Fibroblast of peridontal ligament (primary cell): ENCODE data around the gene GRIN2D.
A peak's percentile ranks its signal among the peaks of the same experiment; 100 is the strongest.

Source experiments
- DNase-seq: peaks from one replicate; pipeline ENCODE4 v3.0.0-alpha.2; 2010; ENCODE audit errors: extremely low read depth

The GRIN2D gene

DNA sequence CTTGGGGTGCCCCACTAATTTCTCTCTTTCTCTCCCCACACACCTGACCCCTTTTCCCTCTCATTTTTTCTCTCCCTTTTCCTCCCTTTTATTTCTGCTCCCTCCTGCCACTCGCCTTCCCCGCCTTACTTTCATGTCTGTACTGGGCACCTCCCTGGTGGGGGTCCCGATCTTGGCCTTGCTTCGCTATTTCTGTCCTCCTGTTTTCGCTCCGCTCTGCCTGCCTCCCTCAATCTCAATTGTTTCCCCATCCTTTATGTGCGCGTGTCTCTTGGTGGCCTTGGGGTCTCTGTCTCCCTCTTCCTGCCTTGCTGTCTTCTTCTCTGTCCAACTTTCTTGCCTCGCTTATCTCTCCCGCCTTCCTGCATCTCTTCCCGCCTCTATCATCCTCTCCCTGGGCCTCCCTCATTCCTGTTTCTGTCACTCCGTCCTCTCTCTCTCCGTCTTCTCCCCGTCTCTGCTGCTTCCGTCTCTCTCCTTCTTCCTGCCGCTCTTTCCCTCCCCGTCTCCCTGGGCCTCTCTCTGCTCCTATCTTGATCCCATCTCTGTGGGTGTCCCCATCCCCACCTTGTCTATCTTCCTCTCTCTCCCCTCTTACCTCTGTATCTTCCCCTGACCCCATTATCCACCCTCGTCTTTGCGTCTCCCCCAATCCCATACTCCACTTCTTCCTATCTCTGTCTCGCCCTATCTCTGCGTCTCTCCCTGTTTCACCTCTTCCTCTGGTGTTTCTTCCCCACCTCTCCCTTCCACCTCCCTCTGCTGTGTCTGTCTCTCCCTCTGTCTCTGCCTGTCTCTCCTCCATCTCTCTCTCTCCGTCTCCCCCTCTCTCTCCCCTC, 4.0 kb downstream of the GRIN2D start:
- DNase-seq, result no peak

DNA sequence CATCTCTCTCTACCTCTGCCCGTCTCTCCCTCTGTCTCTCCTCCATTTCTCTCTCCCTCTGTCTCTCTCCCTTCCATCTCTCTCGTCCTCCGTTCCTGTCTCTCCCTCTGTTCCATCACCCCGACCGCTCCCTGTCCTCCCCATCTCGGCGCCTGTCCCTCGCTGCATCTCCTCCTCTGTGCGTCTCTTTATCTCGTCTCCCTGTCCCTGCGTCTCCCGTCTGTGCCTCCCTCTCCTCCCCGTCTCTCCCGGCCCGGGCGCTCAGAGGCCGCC, 4.6 kb downstream of the GRIN2D start:
- DNase-seq, result no peak

DNA sequence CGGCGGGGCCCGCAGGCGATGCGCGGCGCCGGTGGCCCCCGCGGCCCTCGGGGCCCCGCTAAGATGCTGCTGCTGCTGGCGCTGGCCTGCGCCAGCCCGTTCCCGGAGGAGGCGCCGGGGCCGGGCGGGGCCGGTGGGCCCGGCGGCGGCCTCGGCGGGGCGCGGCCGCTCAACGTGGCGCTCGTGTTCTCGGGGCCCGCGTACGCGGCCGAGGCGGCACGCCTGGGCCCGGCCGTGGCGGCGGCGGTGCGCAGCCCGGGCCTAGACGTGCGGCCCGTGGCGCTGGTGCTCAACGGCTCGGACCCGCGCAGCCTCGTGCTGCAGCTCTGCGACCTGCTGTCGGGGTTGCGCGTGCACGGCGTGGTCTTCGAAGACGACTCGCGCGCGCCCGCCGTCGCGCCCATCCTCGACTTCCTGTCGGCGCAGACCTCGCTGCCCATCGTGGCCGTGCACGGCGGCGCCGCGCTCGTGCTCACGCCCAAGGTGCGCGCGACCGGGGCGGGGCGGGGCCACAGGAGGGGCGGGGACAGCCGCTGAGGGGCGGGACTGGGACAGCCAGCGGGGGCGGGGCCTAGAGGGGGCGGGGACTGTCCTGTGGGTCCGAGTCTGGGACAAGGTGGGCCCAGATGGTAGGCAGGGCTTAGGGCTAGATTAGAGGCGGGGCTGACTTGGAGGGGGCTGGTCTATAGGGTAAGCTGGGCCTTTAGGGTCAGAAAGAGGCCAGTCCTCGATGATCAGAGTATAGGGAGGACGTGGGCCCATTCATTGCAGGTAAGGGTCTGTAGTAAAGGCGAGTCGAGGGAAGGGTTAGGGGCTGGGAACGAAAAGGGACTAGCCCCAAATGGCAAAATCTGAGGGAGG, 5.1 kb downstream of the GRIN2D start:
- DNase-seq, result peak; percentile 54

DNA sequence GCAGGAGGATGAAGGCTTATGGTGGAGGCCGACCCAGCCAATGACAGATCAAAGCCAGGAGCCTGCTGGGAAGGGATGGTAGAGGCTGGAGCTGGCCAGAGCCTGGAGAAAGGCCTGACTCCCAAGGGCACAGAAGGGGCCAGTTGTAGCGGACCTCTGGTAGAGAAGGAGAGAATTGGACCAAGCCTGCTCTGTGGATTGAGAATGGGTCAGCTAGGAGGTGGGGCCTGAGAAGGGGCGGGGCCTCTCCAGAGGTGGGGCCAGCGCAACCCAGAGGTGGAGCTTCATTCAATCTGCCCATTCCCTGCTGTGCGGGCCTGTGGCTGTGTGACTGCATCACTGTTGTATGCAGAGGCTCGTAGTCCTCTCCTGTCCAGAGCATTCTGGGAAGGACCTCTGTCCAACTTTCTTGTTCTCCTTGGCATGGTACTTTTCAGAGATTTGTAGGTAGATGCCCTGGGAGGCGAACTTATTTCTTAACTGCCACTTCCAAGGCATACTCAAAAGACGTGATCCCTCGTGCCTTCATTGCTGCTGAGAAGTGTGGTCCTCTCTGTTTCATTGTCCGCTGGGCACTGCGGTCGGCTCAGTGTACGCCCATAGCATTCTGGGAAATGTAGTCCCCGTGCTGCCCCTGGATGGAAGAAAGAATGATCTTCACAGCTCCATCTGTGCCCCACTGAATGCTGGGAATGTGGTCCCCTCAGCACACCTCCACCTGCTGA, 6.7 kb downstream of the GRIN2D start:
- DNase-seq, result peak; percentile 77

DNA sequence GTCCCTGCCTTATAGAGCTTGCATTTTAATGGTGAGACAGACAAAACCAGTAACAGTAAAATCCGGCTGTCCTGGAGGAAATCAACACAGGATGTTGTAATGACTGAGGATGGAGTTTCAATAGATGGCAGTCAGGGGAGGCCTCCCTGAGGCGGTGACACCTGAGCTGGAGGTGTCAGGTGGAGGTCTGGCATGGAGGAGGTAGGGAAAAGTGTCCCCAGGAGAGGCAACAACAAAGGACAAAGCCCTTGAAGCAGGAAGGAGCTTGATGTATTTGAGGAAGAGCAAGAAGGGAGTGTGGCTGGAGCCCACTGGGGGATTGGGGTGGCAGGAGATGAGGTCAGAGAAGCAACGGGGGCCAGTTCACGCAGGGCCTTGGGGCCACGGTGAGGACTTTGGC, 7.8 kb downstream of the GRIN2D start:
- no peak for DNase-seq

DNA sequence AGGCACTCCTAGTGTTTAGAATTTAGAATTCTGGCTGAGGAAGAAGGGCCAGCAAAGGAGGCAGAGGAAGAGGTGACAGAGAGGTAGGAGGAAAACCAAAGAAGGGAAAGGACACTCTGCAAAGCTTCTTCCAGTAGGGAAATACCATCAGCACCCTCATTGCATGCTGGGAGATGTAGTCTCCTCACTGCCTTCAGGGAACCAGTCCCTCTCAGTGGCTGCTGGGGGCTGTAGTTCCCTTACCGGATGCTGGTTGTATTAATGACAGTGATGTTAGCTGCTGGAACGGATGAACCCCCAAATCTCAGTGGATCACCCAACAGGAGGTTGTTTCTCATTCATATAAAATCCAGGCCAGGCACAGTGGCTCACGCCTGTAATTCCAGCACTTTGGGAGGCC, 10.1 kb downstream of the GRIN2D start:
- peak; percentile 41 for DNase-seq

DNA sequence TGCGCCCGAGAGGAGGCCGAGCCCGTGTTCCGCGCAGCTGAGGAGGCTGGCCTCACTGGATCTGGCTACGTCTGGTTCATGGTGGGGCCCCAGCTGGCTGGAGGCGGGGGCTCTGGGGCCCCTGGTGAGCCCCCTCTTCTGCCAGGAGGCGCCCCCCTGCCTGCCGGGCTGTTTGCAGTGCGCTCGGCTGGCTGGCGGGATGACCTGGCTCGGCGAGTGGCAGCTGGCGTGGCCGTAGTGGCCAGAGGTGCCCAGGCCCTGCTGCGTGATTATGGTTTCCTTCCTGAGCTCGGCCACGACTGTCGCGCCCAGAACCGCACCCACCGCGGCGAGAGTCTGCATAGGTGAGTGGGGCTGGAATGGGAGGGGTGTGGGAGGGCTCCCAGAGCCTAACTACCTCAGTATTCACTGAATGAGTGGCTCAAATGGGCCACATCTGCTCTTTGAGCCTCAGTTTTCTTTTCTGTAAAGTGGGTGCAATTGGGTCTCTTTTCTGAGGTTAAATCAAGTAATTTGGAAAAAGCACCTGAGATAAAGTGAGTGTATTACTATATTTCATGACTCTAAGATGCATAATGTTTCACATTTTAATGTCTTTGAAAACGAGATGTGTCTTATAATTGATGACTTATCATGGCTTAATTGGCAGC, 11.7 kb downstream of the GRIN2D start:
- no peak for DNase-seq

DNA sequence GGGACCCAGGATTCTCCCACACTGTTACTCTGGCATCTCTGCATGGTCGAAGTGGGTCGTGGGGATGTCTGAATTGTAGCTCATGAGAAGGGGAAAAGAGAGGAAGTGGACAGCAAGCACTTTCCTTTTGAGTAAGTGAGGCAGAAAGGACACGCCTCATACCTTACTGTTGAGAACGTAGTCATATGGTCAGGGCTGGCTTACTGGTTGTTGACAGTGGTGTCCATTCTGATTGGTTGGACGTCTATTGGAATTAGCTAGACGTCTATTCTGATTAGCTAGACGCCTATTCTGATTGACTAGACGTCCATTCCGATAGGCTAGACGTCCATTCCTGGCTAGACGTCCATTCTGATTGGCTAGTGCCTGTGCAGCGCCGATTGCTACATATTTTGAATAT, 12.4 kb downstream of the GRIN2D start:
- DNase-seq, result no peak

DNA sequence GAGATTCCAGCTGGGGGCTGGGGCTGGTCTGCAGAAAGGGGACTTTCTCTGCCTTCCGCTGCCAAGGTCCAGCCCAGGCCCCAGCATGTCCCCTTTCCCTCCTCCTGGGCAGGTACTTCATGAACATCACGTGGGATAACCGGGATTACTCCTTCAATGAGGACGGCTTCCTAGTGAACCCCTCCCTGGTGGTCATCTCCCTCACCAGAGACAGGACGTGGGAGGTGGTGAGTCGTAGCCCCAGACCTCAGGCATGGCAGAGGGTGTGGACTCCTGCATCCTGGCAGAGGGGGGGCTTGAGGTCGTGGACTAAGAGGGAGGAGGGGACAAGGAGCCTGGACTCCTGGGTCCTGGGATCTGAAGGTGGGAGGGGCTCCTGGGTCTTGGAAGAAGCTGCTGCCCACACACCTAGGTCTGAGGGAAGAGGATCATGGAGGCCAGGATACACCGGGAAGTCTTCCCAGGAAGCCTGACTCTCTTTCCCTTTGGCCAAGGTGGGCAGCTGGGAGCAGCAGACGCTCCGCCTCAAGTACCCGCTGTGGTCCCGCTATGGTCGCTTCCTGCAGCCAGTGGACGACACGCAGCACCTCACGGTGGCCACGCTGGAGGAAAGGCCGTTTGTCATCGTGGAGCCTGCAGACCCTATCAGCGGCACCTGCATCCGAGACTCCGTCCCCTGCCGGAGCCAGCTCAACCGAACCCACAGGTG, 20.6 kb downstream of the GRIN2D start:
- DNase-seq, result no peak

DNA sequence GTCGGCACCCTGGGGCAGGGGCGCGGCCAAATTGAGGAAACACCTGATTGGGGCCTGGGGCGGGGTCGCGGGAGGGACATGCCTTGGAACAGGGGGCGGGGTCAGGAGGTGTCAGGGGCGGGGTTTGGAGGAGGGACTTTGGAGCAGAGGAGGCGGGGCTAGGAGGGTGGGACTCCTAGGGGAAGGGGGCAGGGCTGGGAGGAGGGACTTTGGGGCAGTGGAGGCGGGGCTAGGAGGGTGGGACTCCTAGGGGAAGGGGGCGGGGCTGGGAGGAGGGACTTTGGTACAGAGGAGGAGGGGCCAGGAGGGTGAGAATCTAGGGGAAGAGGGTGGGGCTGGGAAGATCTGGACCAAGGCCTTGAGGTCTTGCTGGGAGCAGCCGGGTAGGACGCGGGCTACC, 21.9 kb downstream of the GRIN2D start:
- DNase-seq, result no peak

DNA sequence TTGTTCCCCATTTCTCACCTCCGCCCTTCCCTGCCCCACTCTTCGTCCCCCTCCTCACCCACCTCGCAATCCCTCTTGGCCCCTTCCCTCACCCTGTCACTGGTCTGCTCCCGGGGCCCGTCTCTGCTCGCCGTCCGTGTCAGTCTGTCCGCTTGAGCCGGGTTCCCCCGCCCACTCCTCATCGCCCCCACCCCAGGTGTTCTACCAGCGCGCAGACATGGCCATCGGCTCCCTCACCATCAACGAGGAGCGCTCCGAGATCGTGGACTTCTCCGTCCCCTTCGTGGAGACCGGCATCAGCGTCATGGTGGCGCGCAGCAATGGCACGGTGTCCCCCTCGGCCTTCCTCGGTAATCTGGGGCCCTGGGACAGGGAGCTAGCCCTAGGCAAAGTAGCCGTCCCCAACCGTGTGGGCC, 22.3 kb downstream of the GRIN2D start:
- no peak for DNase-seq

DNA sequence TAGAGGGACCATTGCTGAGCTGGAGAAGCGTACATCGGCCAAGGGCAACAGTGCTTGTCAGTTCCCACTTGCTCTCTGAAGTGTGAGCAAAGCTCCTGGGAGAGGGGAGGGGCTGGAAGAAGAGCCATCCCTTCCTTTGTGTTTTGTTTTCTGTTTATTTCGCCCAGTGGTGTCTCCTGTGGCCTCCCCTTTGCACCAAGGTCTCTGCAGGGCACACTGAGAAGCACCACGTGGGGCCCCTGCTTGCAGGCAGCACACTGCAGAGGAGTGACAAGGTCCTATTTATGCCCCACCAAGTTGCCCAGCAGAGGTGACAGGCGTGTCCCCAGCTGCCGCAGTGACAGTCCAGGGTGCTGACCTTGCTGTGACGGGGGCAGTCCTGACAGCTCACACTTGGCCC, 24.0 kb downstream of the GRIN2D start:
- DNase-seq, result no peak

DNA sequence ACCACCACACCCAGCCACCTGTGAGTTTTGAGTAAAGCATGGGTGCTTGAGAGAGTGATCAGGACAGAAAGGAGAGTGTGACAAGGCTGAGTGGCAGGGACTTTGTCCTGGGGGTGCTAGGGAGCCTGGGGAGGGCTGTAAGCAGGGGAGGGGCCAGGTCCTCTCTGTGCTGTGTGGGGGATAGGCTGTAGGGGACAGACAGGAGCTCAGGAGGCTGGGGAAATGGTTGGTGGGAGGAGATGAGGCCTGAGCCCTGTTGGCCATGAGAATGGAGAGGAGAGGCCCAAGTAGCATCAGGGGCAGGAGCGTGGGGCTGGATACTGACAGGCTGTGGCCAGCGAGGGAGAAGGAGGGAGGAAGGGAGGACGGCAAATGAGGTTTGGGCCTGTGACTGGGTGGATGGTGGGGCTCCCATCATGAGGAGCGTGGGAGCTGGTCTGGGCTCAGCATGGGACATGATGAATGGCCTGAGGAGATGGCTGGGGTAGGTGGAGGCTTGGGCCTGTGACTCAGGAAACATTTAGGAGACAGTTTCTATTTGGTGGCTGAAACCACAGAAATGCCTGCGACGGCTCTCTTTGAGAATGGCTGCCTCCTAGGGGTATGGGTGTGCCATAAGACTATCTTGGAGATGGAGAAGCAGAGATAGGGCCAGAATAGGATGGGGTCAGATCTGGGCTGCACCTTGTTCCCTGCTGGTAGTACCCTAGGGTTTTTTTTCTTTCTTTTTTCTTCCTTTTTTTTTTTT, 25.0 kb downstream of the GRIN2D start:
- DNase-seq, result peak; percentile 23

DNA sequence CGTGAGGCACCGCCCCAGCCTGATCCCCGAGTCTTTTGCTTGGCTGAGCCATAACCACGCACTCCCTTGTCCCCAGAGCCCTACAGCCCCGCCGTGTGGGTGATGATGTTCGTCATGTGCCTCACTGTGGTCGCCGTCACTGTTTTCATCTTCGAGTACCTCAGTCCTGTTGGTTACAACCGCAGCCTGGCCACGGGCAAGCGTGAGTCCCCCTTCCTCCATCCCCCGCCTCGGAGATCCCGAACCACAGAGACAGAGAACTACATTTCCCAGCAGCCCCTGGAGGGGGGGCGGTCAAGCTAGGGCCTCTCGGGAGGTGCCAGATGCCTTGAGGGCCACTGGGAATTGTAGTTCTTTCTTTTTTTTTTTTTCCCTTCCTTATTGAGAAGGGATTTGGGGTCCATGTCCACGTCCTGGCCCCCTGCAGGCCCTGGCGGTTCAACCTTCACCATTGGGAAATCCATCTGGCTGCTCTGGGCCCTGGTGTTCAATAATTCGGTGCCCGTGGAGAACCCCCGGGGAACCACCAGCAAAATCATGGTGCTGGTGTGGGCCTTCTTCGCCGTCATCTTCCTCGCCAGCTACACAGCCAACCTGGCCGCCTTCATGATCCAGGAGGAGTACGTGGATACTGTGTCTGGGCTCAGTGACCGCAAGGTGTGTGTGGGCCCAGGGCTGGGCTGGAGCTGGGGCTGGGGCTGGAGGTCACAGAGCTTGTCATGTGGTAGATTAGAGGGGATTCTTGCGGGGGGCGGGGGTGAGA, 25.9 kb downstream of the GRIN2D start:
- peak; percentile 20 for DNase-seq

DNA sequence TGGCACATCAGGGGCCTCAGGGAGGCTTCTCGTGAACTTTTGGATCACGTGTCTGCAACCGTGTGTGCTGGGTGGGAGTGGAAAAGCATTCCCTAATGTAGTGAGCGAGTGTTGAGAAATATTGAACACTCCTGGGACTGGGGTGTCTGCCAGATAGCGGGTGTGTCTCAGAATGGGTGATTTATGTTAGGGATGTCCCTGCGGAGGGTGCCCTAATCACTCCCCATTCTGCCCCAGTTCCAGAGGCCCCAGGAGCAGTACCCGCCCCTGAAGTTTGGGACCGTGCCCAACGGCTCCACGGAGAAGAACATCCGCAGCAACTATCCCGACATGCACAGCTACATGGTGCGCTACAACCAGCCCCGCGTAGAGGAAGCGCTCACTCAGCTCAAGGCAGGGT, 28.1 kb downstream of the GRIN2D start:
- no peak for DNase-seq

DNA sequence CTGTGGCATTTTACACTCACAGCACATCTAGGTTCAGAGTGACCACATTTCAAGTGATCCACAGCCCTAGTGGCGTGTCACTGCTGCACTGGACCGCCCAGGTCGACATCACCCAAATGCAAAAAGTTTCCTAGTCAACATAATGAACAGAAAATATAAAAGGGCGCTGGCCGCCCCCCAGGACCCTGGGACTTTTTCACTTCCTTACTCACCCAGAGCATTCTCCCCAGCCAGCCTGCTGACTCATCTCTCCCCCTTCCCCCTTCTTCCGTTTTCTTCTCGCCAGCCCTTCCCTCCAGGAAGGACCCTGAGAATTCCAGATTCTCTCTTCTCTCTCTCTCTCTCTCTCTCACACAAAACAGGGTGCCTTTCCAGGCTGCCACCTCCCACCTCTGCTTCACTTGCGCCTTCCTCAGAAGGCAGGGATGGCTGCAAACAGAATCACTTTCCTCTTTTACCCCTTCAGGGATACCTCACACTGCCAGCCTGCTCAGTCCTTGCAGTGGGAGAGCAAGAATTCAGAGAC, 31.3 kb downstream of the GRIN2D start:
- DNase-seq, result peak; percentile 48

DNA sequence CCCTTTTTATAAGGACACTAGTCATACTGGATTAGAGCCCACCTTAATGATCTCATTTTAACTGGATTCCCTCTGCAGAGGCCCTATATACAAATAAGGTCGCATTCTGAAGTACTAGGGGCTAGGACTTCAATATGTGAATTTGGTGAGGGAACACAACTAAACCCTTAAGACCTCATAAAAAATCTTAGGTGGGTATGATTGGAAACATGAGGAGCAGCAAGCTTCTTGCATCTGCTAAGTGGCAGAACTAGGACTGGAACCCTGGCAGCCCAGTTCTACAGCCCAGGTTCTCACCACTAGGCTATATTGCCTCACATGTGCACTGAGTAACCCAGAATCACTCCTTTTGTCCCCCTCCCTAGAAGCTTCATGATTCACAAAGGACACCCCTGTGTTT, 35.2 kb downstream of the GRIN2D start:
- DNase-seq, result no peak

DNA sequence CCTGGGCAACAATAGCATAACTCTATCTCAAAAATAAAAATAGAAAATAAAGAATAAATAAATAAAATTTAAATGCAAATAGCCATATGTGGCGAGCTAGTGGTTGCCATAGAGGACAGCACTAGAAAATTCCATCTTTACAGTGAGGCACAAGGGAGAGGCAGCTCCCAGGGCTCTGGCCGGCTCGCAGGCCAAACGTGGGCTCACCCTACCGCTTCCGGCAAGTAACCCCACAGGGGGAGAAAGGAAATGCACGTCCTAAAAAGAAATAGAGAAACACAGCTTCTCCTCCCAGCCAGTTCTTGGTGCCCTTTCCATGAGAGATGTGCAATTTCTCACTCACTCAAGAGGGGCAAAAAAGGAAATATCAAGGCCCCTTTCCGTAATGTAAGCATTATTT, 39.9 kb downstream of the GRIN2D start:
- no peak for DNase-seq

DNA sequence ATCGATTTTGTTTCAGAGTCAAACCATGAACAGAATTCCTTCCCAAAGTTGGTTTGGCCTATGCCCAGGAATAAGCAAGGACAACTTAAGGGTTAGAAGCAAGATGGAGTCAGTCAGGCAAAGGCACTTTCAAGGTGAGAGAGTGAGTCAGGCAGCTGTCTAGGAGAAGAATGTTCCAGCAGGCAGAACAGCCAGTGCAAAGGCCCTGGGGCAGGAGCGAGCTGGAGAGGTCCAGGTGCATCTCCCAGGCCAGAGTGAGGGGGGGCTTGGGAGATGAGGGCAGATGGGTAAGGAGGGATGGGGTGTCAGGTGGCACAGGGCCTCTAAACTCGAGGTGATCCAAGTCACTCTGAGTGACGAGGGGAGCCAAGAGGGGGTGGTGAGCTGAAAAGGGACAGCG, 43.1 kb downstream of the GRIN2D start:
- no peak for DNase-seq
